ENCODE measurements around the gene ZP1.

GRCh38 chr11:60838132-60838531, 29.2 kb upstream of the ZP1 start:
- TF ChIP-seq ZBTB11 (tag by site-specific recombination; conservative IDR thresholded peaks at IDR 0.05; ENCODE audit: low read depth): no peak
- no peak for TF ChIP-seq BCL11B (tag by site-specific recombination; IDR thresholded peaks at IDR 0.05; ENCODE audit: low read depth)
- no peak for TF ChIP-seq ZNF37A (tag by site-specific recombination; IDR thresholded peaks at IDR 0.05)
- no peak for TF ChIP-seq CTCF (tag by site-specific recombination; IDR thresholded peaks at IDR 0.05)
- TF ChIP-seq, protein P1, sequence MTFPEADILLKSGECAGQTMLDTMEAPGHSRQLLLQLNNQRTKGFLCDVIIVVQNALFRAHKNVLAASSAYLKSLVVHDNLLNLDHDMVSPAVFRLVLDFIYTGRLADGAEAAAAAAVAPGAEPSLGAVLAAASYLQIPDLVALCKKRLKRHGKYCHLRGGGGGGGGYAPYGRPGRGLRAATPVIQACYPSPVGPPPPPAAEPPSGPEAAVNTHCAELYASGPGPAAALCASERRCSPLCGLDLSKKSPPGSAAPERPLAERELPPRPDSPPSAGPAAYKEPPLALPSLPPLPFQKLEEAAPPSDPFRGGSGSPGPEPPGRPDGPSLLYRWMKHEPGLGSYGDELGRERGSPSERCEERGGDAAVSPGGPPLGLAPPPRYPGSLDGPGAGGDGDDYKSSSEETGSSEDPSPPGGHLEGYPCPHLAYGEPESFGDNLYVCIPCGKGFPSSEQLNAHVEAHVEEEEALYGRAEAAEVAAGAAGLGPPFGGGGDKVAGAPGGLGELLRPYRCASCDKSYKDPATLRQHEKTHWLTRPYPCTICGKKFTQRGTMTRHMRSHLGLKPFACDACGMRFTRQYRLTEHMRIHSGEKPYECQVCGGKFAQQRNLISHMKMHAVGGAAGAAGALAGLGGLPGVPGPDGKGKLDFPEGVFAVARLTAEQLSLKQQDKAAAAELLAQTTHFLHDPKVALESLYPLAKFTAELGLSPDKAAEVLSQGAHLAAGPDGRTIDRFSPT (tag by site-specific recombination; IDR thresholded peaks at IDR 0.05): no peak
- TF ChIP-seq TSHZ1 (tag by site-specific recombination; IDR thresholded peaks at IDR 0.05; ENCODE audit: borderline replicate concordance): no peak
- TF ChIP-seq ZNF266 (tag by site-specific recombination; IDR thresholded peaks at IDR 0.05; ENCODE audit: low read depth): no peak
- no peak for TF ChIP-seq PBX3 (CRISPR knock-in tag; IDR thresholded peaks at IDR 0.05)
- TF ChIP-seq, protein P2, sequence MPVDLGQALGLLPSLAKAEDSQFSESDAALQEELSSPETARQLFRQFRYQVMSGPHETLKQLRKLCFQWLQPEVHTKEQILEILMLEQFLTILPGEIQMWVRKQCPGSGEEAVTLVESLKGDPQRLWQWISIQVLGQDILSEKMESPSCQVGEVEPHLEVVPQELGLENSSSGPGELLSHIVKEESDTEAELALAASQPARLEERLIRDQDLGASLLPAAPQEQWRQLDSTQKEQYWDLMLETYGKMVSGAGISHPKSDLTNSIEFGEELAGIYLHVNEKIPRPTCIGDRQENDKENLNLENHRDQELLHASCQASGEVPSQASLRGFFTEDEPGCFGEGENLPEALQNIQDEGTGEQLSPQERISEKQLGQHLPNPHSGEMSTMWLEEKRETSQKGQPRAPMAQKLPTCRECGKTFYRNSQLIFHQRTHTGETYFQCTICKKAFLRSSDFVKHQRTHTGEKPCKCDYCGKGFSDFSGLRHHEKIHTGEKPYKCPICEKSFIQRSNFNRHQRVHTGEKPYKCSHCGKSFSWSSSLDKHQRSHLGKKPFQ (tag by site-specific recombination; IDR thresholded peaks at IDR 0.05): no peak

Measured in HEK293 (cell line).